Cardiac fibroblast (primary cell): ENCODE results near the gene RPL7L1.
"Not testable (repeated sequence)": the region's sequence is repeated elsewhere in the genome, so short reads cannot be mapped to it uniquely, and the experiment has no call there.

Experiments
- DNase-seq, 2 donors: peaks; one replicate each; pipeline versions ENCODE4 v3.0.0 to v3.0.0-alpha.2; 2010; ENCODE audit warnings: low read depth in 2 of 2
- H3K4me3 ChIP-seq, 2 donors: replicated peaks in 1 of 2; 1 replicate in 1 of 2; 2 replicates in 1 of 2; pipeline ENCODE4 v1.5.1; 2011; ENCODE audit warnings: low read depth in 2 of 2, low read length in 2 of 2, mild to moderate bottlenecking in 2 of 2, moderate library complexity in 1 of 2
- CTCF ChIP-seq: IDR thresholded peaks from one replicate; pipeline ENCODE4 v1.5.1; 2011; ENCODE audit warnings: low read depth, mild to moderate bottlenecking, low read length, inconsistent platforms

RPL7L1 gene

DNA sequence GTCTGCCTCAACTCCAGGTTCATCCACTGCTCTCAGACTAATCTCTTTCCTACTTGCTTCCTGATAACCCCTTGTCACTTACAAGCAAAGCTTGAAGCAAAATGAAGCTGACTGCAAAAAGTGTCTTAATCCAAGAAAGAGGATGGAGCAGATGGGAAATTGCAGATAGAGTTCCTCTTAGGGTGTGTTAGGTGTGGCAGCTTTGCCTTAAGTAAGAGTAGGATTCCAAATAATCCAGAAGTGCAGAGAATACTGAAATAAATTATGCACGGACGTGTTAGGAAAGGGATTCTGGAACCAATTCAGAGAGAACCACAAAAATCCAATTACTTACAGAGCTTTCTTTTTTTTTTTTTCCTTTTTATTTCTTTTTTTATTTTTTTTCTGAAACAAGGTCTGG lies 6.1 kb upstream of the RPL7L1 start:
- no peak overlapping the region for H3K4me3 ChIP-seq
- no peak for TF ChIP-seq CTCF
- DNase-seq: no peak

- no peak for DNase-seq
- H3K4me3 ChIP-seq: no peak overlapping the region
- no peak for TF ChIP-seq CTCF
Measured at GRCh38 chr6:42877695-42878094, 1.7 kb upstream of the RPL7L1 start.

GRCh38 chr6:42880240-42880817 lies 913 bp downstream of the RPL7L1 start:
- DNase-seq: not testable (repeated sequence)
- H3K4me3 ChIP-seq: peak overlapping the region; percentile 63 to 70

DNA sequence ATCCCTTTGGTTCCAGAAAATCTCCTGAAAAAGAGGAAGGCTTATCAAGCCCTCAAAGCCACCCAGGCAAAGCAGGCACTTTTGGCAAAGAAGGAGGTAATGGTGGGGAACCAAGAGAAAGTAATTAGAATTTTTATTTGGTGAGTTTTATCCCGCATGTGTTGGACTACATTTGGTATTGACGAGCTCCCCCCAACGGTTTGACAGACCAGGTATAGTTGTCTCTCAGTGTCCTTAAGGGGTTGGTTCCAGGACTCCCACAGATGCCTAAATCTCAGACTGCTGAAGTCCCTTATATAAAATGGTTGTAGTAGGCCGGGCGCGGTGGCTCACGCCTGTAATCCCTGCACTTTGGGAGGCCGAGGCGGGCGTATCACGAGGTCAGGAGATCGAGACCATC lies 1.5 kb downstream of the RPL7L1 start:
- peak overlapping the region; percentile 63 to 70 for H3K4me3 ChIP-seq
- not testable (repeated sequence) for DNase-seq

GRCh38 chr6:42885702-42886101 lies 6.3 kb downstream of the RPL7L1 start:
- DNase-seq: no peak
- no peak for TF ChIP-seq CTCF
- no peak overlapping the region for H3K4me3 ChIP-seq

- not testable (repeated sequence) for DNase-seq, H3K4me3 ChIP-seq
Measured at GRCh38 chr6:42888201-42888600, 8.8 kb downstream of the RPL7L1 start.

- peak overlapping the region; percentile 86 to 94 for H3K4me3 ChIP-seq
- TF ChIP-seq CTCF: no peak
- no peak for DNase-seq
Measured at GRCh38 chr6:42889815-42890214, 10.4 kb downstream of the RPL7L1 start.

- peak; percentile 98 to 99 for DNase-seq
- peak overlapping the region; percentile 86 to 94 for H3K4me3 ChIP-seq
- TF ChIP-seq CTCF: no peak
Measured at GRCh38 chr6:42890311-42891198, 11.1 kb downstream of the RPL7L1 start.
